Epidermal melanocyte (primary cell): ENCODE data around the gene MYBPC1.

Experiments
- DNase-seq: peaks from one replicate; pipeline ENCODE4 v3.0.0; 2011; ENCODE audit warnings: low spot score; ENCODE audit not compliant: insufficient read length

The MYBPC1 gene

DNA sequence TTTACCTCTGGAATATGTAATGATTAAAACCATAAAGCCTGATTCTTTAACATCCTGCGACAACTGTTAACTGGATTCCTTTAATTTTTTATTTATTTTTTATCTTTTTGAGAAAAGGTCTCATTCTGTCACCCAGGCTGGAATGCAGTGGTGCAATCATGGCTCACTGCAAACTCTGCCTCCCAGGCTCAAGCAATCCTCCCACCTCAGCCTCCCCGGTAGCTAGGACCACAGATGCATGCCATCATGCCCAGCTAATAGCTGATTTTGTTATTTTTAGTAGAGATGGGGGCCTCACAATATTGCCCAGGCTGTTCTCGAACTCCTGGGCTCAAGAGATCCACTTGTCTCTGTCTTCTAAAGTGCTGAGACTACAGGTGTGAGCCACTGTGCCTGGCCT is 3.7 kb downstream of the MYBPC1 start:
- DNase-seq = no peak

DNA sequence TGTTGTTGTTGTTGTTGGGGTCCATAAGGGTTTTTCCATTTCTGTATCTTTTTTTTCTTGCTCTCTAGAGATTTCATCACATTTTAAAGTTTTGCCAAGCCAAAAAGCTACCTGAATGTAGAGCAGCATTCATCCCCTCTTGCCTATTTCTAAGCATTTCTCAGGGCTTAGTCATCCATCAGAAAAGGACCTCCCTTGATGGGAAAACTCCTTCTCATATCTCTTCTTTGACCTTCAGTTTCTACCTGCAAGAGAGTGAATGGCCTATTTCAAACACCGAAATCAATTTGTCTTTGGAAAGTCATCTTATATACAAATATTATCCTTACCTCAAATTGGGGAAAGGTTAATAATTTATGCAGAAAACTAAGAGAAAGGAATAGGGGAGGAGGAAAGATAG is 4.5 kb downstream of the MYBPC1 start:
- DNase-seq = no peak

DNA sequence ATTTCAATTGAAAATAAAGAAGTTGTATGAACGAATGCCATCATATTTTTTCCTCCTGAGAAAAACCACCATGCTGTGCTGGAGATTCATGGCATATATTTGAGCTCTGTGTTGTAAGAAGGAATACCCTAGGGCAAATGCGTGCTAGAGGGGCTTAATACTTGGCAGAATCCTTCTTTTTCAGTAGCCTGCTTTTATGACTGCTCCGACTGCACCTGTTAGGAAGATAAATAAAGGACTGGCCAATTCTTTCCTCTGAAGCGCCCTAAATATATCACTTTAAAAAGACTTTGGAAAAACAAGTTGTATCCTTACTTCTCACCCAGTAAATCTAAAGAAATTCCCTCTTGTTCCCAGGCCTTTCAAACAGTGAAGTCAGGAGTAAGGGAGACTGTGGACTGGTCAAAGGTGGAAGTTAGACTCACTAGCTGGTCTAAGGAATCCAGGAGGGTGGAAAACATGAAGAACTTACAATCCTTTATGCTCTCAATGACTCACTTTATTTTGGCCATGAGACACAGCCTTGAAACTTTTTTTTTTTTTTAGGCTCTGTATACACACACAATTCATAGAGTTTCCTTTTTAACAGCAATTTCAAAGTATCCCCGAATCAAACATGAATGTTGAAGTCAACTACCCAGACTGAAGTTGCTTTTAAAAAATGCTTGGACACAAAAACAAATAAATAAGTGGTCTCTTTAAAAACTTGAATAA is 5.2 kb downstream of the MYBPC1 start:
- no peak for DNase-seq

DNA sequence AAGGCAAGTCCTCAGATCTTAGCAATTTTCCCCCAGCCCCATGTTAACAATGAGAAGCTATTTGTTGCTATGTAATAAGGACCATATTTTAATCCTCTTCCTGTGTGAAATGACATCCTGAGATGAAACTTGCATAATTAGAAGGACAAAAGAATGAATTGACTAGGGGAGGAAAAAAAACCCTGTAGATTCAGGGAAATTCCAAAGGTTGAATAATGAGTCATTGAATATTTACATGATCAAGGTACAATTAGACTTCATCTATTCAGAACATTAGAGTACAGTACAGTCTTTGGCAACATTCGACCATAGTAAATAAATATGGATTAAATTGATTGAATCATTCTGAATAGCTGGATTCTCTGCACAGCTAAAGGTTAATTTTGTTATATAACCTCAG is 9.4 kb downstream of the MYBPC1 start:
- DNase-seq = no peak

DNA sequence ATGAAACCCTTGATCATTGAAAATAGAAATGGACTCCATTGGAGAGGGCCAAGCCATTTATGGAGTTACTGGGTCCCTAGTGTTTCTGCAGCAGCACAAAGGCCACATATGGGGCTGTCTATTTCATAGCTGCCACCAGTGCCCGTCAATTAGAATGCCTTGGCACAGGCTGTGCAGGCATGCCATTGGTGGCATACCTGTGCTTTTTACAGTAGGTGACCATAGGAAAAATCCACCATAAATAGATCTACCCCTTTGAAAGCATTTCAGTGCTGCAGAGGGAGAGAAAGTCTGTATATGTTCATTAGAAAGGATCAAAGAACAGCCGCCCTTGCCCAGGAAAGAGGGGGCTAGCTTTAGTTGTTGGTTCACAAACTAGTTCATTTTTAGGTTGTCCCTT is 13.1 kb downstream of the MYBPC1 start:
- no peak for DNase-seq

DNA sequence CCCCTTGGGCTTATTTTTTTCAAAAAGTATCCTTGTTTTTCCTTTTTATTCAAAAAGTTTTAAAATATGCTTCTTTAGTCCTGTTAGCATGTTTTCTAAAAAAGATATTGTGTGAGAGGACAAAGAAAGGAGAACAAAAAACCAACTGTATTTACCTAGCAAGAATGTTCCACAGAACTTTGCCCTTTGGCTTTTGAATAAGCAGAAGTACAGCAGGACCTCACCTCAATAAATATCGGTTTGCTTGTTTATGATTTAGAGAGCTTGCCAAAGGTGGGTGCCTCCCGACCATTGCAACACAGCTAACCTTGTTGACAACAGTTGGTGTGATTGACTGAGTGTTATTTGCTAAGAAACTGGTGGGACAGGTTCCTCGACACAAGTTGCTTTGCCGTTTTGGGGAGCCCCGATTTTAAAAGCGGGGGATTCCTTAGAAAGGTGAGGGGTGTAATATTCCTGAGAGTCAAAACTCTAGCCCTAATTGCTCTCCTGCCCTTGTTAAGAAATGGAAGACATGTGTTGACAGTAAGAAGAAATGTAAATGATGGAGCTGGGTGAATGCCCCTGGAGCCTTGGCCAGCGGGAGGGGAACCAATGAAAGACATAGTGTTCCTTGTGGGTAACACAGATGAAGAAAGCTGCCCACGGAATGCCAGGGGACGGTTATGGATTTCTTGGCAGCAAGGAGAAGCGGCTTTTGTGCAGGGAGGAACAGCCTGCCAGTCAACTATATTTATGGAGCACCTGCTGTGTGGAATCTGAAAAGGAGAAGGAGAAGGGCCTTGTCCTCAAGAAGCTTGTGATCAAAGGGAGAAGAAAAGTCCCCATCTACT is 13.7 kb downstream of the MYBPC1 start:
- DNase-seq = no peak

DNA sequence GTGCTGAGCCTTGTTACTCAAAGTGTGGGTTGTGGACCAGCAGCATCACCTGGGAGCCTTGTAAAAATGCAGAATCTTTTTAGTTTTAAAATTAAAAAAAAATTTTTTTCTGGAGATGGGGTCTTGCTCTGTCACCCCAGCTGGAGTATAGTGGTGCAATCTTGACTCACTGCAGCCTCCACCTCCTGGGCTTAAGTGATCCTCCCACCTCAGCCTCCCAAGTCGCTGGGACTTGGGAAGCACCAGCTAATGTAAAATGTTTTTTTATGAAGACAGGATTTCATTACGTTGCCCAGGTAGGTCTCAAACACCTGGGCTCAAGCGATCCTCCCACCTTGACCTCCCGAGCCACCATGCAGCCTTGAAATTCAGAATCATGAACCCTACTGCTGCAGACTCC is 14.4 kb downstream of the MYBPC1 start:
- DNase-seq = no peak

DNA sequence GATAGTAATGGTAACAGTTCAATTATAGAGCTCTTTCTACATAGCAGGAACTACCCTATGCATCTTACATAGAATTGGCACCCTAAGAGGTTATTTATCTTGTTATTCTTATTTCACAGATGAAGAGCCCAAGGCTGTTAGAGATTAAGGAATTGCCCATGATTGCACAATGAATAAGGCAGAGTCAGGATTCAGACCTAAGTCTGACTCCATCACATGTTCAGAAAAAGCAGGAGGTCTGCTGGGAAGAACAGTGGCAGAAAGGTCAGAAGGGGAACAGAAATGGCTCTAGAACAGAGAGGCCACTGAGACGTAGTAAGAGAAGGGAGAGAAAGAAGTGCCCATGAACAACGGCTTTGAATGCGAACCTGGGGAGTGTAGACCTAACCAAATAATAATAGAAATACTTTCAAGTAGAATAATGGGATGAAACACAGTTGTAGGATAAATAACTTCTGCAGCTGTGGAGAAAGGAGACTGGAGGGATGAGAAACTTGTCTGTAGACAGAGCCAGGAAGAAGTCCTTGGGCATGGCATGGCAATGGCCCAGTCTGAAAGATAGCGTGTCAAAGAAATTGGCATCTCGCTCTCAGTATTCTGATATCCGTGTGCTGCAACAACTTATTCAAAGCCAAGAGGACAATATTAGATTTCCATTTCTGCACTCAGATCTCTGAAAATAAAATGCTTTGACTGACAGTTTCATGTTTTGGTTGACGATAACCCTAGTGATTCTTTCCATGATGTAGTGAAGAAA is 17.6 kb downstream of the MYBPC1 start:
- DNase-seq = no peak

DNA sequence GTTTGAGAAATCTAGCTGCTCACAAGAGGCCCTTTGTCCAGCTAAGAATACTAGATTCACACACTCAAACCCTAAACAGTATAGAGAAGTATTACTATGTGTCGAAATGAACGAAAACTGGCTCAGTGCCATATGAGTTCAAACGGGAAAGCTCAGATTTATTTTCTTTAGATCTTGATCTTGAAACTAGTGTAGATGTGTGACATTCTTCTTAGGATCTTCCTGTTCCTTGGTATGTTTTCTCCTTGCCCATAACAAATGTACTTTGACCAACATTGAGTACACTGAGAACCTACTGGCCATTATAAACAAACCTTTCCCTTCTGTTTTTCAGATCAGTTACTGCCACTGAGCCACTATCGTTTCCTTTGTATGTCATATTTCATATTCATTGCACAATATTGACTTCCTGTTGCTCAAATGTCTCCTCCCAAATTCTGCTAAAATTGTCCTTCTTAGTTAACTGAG is 21.3 kb downstream of the MYBPC1 start:
- DNase-seq = peak; percentile 30

DNA sequence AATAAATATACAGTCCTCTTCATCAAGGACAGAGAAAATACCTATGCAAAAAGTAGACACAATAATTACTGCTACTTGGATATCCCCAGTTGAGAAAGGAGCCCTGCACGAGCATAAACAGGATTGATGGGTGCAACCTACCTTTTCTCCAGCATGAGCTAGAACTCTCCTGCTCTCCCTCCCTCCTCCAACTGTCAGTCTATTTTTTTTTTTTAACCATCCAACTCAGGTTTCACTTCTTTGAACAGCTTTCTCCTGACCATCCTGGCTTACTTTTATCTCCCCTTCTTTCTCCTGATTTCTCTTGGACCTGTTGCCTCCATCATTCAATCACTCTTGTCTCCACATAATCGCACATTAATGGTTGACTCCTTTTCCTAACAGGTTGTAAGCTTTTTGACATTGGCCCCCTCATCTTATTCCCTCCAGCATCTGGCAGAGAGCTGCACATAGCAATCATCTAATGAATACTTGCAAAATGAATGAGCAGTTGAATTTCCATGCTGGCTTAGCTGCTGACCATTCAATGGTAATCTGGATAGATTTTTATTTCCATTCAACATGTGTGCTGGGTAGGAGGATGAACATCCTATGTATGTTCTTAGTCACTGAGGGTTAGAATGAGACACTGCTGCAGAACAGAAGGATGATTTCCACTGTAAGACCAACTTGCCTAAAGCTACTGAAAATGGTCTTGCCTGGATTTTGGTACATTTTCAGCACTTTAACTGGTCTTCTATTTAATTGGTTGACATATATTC is 24.4 kb downstream of the MYBPC1 start:
- no peak for DNase-seq

DNA sequence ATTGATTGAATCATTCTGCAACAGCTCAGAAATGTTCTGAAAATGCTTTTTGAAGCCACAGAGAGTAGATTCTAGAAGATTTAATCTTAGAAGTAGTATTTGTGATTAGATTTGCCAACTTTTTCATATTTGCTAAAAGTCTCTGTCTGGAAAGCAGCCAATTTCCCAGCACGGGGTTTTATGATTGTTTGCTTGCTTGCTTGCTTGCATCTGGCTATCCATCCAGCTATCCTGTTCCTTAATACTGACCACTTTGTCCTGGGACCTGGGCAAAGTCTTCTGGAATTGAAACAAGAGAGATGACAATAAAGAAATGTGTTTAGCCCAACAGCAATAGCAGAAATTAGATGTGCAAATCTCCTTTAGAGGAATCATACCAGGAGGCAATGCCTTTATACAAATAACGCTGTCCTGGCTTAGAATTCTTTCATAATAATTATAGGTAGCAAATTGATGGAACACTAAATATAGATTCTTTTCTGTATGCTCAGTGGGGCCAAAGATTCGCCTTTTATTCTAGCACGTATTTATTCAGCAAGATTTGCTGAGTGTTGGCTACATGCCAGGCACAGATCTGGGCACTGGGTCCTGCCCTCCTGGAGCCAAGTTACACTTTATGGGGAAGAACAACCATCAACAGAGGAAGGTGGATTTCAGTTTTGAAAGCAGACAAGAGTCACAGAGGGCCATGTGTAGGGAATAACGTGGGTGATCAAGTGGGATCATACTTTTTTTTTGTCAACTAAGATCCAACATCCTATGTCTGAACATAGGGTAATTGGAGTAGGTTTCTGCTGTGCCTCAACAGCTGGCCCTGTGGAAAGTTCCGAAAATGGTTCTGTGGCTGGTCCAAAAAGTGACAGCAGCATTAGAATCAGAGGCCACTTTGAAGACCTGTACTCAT is 25.3 kb downstream of the MYBPC1 start:
- no peak for DNase-seq

DNA sequence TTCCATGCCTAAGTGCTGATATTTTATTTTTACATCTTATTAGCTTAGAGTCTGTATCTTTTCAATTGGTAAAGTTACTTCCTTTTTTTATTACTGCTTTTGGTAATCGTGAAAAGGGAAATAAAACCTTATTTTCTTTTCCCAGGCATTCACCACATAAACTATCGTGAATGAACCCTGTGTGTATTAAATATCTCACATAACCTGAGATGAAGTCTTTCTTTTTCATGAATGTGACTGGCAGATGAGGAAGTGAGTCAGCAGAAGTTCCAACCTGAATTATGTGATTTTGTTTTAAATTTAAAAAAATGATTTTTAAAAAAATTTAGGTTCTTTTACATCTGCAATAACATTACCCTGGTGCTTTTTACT is 26.0 kb downstream of the MYBPC1 start:
- DNase-seq = no peak

DNA sequence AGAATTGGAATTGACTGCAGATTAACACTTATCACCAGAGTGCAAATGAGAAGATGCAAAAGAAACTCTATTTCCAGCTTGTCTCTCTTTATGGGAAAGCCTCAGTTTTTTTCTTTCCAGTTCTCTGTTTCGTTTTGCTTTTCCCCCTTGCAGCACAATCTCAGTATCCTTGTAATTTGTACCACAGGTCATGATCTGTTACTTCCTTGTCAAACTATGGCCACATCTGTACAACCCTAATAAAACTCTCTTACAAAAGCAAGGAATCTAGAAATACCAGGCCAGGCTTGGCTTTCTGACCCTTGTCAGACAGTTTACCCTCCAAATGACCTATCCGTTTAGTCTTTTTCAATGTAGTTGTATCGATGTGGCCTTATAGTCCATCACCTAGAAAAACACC is 33.9 kb downstream of the MYBPC1 start:
- no peak for DNase-seq

DNA sequence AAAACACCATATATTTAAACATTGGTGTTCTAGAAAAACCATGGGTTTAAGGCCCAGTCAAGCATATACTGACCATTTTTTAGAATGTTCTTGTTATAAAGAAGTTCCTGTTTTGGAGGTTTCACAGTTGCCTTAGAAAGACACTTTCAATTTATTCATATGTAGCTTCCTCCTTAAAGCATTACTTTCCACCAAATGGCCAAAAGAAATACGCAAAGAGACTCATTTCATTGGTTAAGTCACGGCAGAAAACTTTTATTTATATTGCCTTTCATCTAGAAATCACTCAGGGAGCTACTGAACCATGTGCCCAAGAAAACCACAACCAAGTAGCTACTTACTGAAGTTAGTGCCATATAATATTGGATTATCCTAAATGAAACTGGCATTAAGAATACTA is 40.0 kb downstream of the MYBPC1 start:
- no peak for DNase-seq

DNA sequence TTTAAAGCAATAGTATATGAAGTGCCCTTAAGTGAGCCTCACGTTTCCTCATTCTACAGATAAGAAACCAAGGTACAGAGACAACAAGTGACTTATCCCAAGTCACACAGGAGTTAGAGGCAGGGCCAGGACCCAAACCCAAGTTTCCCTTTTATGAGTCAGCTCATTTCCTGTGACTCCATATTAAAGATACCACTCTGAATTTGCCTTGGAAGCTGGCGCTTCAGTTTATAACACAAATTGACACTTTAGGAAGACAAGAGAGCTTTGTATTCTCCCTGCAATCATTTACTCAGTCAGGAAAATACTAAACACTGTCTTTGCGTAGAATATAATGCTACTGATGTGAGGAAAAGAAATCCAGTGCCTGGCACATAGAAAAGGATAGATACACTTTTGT is 43.2 kb downstream of the MYBPC1 start:
- no peak for DNase-seq

DNA sequence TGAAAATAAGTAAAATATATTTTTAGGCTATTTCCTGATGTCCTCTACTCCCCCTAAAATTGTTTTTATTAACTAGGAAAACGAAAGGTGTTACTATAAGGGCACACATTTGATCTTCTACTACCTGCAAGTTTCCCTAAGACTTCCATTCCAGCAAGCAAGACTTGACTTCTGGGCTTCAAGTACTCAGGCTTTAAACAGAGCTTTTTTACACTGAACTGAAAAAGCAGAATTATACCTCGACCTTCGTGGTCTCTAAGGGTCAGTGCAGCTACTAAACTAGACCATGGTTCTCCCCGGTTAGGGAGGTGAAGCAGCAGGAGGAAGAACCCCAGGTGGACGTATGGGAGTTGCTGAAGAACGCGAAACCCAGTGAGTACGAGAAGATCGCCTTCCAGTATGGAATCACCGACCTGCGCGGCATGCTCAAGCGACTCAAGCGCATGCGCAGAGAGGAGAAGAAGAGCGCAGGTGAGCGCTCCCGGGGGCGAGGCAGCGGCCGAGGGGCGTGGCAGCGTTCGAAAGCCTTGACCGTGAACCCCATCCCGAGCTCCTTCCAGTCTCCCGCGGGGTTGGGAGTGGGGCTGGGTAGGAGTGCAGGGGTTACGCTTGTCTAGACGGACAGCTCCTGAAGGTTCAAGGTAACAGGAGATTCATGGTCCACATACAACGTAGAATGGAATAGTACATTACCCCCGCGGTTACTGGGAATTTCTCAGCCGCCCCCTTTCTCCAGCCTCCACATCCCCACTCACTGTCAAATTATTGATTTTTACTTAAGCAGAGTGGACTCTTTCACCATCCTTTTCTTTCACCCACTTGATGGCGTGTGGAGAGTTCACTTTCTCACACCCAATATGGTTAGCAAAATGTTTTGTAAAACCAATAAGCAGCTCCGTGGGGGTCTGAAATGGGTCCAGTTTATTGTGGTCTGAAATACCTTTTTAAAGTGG is 47.6 kb downstream of the MYBPC1 start:
- no peak for DNase-seq

DNA sequence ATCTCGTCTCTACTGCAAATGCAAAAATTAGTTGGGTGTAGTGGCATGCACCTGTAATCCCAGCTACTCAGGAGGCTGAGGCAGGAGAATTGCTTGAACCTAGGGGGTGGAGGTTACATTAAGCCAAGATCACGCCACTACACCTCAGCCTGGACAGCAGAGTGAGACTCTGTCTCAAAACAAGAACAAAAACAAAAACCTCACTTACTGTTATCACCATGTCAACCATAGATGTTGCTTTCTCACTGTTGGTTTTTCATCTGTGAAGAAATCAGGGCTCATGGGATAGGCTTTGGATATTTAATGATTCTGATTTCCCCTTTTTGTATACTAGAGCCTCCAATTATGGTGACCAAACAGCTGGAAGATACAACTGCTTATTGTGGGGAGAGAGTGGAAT is 52.9 kb downstream of the MYBPC1 start:
- DNase-seq = no peak

DNA sequence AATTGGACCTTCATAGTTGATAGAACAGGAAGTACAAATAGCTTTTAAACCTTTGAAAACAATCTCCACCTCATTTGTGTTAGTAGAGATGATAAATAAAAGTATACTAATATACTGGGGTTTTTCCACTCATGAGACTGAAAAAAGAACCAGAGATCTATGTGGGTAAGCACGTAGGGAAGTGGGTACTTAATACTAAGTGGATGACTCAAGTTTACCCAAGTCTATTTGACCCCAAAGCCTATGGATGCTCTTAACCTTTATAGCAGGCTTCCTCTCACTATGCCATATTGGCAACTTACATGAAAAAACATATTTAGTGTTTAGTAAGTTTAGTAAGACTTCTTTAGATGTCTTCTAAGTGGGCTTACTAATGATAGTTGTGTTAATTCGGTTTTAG is 53.4 kb downstream of the MYBPC1 start:
- no peak for DNase-seq
